Thoracic aorta (tissue), 2 donors: Measurements from ENCODE around the gene GEMIN8. TPM values are rescaled to one million over a fixed set of nuclear protein-coding genes. Genes with fewer than 3 reads are reported as not detected.

ENCODE experiments used
- ATAC-seq: fragments of 150-250 bp; one replicate; pipeline ENCODE4 v1.8.0; 2017; ENCODE audit warnings: low read depth; ENCODE audit not compliant: insufficient number of reproducible peaks, low FRiP score
- DNase-seq: peaks from one replicate; pipeline ENCODE4 v3.0.0-alpha.2; 2020; ENCODE audit warnings: low spot score
- H3K27ac ChIP-seq, 2 donors: fragments of 200-600 bp; sonication (generic); 1 replicate in 1 of 2; 2 replicates in 1 of 2; pipeline ENCODE4 v1.5.1; 2016; ENCODE audit warnings: mild to moderate bottlenecking in 2 of 2, moderate library complexity in 2 of 2
- H3K27me3 ChIP-seq: fragments of 200-600 bp; sonication (generic); replicated peaks from 2 replicates; pipeline ENCODE4 v1.6.0; 2016; ENCODE audit warnings: mild to moderate bottlenecking; ENCODE audit not compliant: insufficient read depth
- H3K36me3 ChIP-seq: fragments of 200-600 bp; sonication (generic); one replicate; pipeline ENCODE4 v1.5.1; 2016
- H3K4me1 ChIP-seq, 2 donors: fragments of 200-600 bp; sonication (generic); 1 replicate in 1 of 2; 2 replicates in 1 of 2; pipeline versions ENCODE4 v1.5.1 to v1.6.0; 2016; ENCODE audit warnings: low read depth in 2 of 2, mild to moderate bottlenecking in 1 of 2; ENCODE audit not compliant: control insufficient read depth in 1 of 2
- H3K4me3 ChIP-seq: fragments of 200-600 bp; sonication (generic); 2 replicates; pipeline ENCODE4 v1.5.1; 2016; ENCODE audit warnings: mild to moderate bottlenecking
- H3K9me3 ChIP-seq: fragments of 200-600 bp; sonication (generic); 2 replicates; pipeline ENCODE4 v1.5.1; 2016
- total RNA-seq, 2 donors: library from RNA; depleted of rRNA; stranded (reverse); fragments of >200 nt; gene quantifications; one replicate each; pipeline versions ENCODE4 v1.1.0 to v1.2.3, GENCODE V29; 2016
- TF ChIP-seq, protein P1 (sequence below): fragments of 200-600 bp; sonication (generic); IDR thresholded peaks from one replicate; pipeline ENCODE4 v1.5.1; 2019; ENCODE audit warnings: antibody characterized with exemption

GEMIN8 gene
- total RNA-seq, 2 donors from 2014 or later: 9.8 to 23.7 TPM

DNA sequence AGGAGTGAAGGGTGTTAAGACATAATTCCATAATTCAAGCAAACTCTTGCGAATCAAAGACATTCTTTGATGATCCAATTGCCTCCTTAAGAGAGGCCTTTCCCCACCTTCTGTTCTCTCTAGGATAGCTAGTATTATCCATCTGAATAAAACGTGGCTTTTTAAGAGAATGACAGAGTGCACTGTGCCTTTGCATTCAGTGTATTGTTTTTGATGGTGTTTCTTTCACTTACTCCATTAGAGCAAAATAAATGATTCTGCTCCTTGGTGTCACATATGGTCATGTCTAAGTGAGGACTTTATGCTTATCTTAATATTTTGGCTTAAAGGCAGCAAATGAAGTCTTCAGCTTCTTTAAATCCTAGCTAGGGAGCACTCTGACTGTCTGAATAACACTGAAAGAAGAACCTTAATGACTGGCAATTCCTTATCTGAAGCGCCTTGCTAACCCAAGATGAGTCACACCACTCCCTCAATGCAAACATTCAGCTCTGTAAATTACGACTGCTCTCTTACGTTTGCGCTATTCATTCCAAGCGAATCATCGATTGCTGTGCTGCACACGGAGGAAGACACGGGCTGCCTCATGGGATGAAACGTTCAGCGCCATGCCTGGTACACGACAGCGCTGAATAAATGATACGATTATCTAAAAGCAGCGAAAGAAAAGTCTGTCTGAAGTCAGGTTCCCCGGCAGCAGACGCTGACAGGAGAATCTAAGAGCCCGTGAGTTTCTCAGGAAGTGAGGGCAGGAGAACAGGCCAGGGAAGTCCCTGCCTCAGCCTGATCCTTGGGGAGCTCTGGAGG is 35.1 kb upstream of the GEMIN8 start:
- Histone ChIP-seq H3K27me3 (no peaks in the 10 kb centered on the region), H3K27ac (no peak overlapping the region), H3K9me3 (no peaks in the 10 kb centered on the region), H3K36me3 (no peaks in the 10 kb centered on the region), H3K4me3 (no peak overlapping the region), H3K4me1 (no peaks in the 10 kb centered on the region)
- ATAC-seq (no peak), DNase-seq (no peak)
- TF ChIP-seq, protein P1, sequence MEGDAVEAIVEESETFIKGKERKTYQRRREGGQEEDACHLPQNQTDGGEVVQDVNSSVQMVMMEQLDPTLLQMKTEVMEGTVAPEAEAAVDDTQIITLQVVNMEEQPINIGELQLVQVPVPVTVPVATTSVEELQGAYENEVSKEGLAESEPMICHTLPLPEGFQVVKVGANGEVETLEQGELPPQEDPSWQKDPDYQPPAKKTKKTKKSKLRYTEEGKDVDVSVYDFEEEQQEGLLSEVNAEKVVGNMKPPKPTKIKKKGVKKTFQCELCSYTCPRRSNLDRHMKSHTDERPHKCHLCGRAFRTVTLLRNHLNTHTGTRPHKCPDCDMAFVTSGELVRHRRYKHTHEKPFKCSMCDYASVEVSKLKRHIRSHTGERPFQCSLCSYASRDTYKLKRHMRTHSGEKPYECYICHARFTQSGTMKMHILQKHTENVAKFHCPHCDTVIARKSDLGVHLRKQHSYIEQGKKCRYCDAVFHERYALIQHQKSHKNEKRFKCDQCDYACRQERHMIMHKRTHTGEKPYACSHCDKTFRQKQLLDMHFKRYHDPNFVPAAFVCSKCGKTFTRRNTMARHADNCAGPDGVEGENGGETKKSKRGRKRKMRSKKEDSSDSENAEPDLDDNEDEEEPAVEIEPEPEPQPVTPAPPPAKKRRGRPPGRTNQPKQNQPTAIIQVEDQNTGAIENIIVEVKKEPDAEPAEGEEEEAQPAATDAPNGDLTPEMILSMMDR: no peak

DNA sequence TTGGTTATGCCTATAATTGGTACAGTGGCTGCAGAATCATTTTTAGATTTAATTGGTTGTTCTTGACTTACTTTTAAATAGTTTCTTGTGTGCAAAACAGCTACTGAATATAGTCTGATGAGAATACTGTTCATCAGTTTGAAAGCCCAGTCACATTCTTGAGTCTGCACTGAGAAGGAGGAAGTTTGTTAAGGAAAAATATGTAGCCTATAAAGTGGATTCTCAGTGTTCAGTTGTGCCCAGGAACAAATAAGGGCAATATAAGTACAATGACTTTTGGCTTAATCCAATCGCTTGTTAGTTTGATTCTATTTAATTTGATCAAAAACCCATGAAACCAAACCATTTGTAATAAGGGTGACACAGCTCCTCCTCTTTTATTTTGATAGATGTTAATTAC is 32.8 kb upstream of the GEMIN8 start:
- Histone ChIP-seq H3K36me3 (no peaks in the 10 kb centered on the region), H3K4me1 (no peaks in the 10 kb centered on the region), H3K9me3 (no peaks in the 10 kb centered on the region), H3K27me3 (no peaks in the 10 kb centered on the region), H3K27ac (no peak overlapping the region), H3K4me3 (no peak overlapping the region)
- TF ChIP-seq, protein P1: no peak
- DNase-seq (no peak), ATAC-seq (no peak)

DNA sequence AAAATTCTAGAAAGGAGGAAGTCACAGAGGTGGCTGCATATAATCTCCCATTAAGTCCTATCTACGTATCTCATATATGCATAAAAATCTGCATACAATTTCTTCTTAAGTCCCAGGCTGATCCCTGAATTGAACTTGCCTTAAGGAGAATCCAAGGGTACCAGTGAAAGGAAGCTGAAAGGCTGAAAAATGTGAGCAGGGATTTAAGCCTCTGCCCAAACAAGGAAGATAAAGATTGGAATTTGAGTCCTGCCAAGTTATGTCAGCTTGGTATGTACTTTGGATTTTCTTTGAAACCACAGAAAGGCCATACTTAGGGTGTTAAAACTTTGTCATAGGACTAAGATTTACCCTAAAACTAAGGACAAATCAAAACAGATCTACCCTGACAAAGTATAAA is 26.5 kb upstream of the GEMIN8 start:
- Histone ChIP-seq H3K4me1 (no peaks in the 10 kb centered on the region), H3K27ac (no peak overlapping the region), H3K36me3 (no peaks in the 10 kb centered on the region), H3K4me3 (no peak overlapping the region), H3K27me3 (no peaks in the 10 kb centered on the region), H3K9me3 (no peaks in the 10 kb centered on the region)
- DNase-seq: no peak
- TF ChIP-seq, protein P1: no peak
- ATAC-seq: no peak

DNA sequence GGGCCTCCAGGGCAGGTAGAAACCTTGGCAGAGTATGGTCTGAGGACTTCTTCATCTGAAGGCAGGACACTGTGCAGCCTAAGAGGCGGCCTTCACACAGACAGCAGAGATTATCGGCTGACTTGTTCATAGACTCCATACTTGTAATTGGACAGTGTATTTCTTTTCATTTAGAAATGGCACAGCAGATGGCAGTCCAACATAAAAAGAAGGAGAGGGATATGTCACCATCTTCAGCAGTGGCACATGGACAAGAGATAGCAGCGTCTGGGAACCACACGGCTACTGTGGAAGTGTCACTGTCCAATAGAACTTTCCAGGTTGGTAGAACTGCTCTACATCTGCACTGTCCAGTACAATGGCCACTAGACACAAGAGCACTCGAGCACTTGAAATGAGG is 21.7 kb upstream of the GEMIN8 start:
- H3K9me3 ChIP-seq: no peaks in the 10 kb centered on the region
- DNase-seq (no peak), ATAC-seq (no peak)
- no peak overlapping the region for H3K27ac ChIP-seq
- no peak overlapping the region for H3K4me3 ChIP-seq
- TF ChIP-seq, protein P1: no peak
- no peaks in the 10 kb centered on the region for H3K4me1 ChIP-seq
- H3K36me3 ChIP-seq: no peaks in the 10 kb centered on the region
- H3K27me3 ChIP-seq: no peaks in the 10 kb centered on the region

DNA sequence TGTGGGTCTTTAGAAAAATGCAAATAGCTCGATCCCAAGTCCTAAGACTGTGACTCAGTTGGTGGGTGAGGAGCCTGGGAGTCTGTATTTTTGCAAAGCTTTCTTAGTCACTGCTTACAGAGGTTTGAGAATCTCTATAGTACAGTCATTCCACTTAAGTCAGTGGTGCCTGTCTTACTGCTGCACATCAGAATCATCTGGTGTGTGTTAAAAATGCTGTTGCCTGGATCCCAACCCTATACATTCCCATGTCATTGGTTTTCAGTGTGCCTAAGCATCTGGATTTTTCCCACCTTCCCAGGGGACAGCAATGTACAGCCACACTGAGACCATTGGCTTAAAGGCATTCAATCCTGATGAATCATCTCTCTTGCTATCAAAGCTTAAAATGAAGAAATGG is 21.0 kb upstream of the GEMIN8 start:
- ATAC-seq: no peak
- Histone ChIP-seq H3K27me3 (no peaks in the 10 kb centered on the region), H3K4me3 (no peak overlapping the region), H3K27ac (no peak overlapping the region), H3K36me3 (no peaks in the 10 kb centered on the region), H3K4me1 (no peaks in the 10 kb centered on the region), H3K9me3 (no peaks in the 10 kb centered on the region)
- DNase-seq: no peak
- TF ChIP-seq, protein P1: no peak
